Astrocyte of the spinal cord (primary cell): Measurements from ENCODE around the gene LCN15.
"Not testable (repeated sequence)": the region's sequence is repeated elsewhere in the genome, so short reads cannot be mapped to it uniquely, and the experiment has no call there.

Source experiments
- DNase-seq: peaks from one replicate; pipeline ENCODE4 v3.0.0; 2011; ENCODE audit warnings: low read depth, low spot score
- H3K4me3 ChIP-seq: 2 replicates; pipeline ENCODE4 v1.5.1; 2011; ENCODE audit warnings: low read depth, mild to moderate bottlenecking, low read length, moderate library complexity
- in situ Hi-C: cut with HindIII; loops from 2 replicates; pipeline ENCODE4 v1.10.0; 2017; ENCODE audit warnings: low sequenced_read_pairs
- TF ChIP-seq, protein P1 (sequence below): IDR thresholded peaks from 2 replicates; pipeline ENCODE4 v1.5.1; 2012; ENCODE audit warnings: low read depth, mild to moderate bottlenecking, low read length, inconsistent platforms

LCN15 gene

DNA sequence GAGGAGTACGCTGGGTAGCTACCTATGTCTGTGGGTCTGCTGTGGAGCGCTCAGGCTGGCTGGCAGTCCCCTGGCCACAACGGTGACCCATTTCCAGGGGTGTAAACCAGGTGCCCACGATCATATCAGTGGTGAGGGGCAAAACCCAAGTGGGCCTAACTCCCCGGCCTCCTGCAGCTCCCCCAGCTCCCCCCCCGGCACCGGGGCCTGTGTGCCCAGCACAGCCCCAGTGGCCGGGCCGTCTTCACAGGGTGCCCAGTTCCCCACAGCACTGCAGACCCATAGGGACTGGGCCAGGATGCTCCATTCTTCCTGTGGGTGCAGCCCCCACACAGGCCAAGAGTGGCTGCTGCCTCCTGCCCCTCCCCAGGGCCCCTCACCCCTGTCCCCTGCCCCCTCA lies 5.3 kb downstream of the LCN15 start:
- no peak for DNase-seq
- no peak overlapping the region for H3K4me3 ChIP-seq
- TF ChIP-seq, protein P1, sequence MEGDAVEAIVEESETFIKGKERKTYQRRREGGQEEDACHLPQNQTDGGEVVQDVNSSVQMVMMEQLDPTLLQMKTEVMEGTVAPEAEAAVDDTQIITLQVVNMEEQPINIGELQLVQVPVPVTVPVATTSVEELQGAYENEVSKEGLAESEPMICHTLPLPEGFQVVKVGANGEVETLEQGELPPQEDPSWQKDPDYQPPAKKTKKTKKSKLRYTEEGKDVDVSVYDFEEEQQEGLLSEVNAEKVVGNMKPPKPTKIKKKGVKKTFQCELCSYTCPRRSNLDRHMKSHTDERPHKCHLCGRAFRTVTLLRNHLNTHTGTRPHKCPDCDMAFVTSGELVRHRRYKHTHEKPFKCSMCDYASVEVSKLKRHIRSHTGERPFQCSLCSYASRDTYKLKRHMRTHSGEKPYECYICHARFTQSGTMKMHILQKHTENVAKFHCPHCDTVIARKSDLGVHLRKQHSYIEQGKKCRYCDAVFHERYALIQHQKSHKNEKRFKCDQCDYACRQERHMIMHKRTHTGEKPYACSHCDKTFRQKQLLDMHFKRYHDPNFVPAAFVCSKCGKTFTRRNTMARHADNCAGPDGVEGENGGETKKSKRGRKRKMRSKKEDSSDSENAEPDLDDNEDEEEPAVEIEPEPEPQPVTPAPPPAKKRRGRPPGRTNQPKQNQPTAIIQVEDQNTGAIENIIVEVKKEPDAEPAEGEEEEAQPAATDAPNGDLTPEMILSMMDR = no peak
- in situ Hi-C loops = no loop called here

DNA sequence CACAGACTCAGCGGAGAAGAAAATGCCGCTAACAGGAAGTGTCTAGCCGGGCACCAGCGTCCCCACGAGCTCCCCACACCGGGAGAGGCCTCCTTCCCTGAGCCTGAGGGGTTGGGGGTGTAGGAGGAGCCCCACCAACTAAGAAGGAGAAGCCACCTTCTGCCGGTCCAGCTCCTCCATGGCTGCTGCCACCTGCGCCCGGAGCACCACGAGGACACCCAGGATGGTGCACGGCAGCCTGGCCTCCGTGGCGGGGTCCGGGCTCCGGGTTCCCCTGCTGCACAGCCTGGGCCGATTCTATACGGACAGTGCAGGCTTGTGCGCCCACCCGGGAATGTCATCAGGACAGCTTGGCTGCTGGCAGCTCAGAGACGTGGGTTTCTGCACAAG lies 6.6 kb downstream of the LCN15 start:
- in situ Hi-C loops = no loop called here
- DNase-seq = no peak

DNA sequence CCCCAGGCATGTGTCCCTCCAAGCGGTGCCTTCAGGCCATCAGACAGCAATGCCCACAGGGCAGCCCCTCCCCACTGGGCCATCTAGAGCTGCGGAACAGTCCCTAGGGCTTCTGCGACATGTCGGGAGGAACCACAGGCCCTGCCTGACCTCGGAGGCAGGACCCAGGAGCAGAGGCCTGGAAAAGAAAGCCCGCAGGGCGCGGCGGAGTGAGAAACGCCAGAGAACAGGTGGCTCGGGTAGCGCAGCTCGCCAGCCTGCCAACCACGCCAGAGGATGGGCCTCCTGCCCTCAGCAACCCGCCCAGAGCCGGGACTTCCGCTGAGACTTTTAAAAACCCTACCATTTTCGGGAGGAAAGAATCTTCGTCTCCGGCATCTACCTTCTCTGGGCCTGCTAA lies 7.0 kb downstream of the LCN15 start:
- H3K4me3 ChIP-seq = no peak overlapping the region
- in situ Hi-C loops = no loop called here
- TF ChIP-seq, protein P1 = no peak
- no peak for DNase-seq

More for the DNA sequence above, 6.6 kb downstream of the LCN15 start:
- H3K4me3 ChIP-seq = no peak overlapping the region
- TF ChIP-seq, protein P1 = no peak

DNA sequence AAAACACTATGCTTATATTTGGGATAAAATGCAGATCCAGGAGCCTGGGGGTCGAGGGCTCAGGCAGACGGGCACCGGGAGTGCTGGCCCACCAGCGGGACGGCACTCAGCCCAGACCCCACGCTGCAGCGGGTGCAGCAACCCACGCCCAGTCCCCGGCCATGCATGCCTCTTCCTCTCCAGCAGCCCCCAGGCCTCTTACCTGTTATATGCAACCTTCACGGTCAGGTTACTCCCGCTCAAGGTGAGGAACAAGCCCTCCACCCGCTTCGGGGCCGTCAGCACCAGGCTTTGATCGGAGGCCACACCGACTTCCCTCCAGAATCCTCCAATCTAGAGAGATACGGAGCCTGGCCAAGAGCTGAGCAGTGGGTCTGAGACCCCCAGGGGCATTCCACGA lies 7.5 kb downstream of the LCN15 start:
- TF ChIP-seq, protein P1 = no peak
- in situ Hi-C loops = no loop called here
- no peak for DNase-seq
- H3K4me3 ChIP-seq = no peak overlapping the region

DNA sequence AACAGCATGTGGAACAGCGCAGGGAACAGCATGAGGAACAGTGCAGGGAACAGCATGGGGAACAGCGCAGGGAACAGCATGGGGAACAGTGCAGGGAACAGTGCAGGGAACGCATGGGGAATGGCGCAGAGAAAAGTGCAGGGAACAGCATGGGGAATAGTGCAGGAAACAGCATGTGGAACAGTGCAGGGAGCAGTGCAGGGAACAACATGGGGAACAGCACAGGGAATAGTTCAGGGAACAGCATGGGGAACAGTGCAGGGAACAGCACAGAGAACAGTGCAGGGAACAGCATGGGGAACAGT lies 8.2 kb downstream of the LCN15 start:
- no peak overlapping the region for H3K4me3 ChIP-seq
- TF ChIP-seq, protein P1 = no peak
- DNase-seq = no peak
- in situ Hi-C loops = no loop called here

DNA sequence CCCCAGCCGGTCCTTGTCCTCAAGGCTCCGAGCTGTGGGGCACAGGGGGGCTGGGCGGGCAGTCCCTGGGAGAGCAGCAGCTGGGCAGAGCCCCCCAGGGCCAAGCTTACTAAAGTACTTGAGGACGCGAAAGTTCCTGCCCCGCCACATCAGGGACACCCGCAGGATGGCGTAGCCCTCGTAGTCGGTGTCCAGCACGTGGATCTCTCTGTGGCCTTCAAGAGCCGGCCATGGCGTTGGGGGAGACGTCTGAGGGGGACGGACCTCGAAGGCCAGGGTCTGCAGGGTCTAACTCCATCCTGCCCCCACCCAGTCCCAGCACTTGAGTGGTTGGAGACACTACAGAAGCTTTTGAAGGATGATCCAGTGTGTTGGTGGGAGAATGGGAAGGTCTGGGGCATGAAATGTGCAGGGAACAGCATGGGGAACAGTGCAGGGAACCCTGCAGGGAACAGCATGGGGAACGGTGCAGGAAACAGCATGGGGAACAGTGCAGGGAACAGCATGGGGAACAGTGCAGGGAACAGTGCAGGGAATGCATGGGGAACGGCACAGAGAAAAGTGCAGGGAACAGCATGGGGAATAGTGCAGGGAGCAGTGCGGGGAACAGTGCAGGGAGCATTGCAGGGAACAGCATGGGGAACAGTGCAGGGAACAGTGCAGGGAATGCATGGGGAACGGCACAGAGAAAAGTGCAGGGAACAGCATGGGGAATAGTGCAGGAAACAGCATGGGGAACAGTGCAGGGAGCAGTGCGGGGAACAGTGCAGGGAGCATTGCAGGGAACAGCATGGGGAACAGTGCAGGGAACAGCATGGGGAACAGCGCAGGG lies 8.8 kb downstream of the LCN15 start:
- in situ Hi-C loops, H3K4me3 ChIP-seq, DNase-seq: not testable (repeated sequence)

DNA sequence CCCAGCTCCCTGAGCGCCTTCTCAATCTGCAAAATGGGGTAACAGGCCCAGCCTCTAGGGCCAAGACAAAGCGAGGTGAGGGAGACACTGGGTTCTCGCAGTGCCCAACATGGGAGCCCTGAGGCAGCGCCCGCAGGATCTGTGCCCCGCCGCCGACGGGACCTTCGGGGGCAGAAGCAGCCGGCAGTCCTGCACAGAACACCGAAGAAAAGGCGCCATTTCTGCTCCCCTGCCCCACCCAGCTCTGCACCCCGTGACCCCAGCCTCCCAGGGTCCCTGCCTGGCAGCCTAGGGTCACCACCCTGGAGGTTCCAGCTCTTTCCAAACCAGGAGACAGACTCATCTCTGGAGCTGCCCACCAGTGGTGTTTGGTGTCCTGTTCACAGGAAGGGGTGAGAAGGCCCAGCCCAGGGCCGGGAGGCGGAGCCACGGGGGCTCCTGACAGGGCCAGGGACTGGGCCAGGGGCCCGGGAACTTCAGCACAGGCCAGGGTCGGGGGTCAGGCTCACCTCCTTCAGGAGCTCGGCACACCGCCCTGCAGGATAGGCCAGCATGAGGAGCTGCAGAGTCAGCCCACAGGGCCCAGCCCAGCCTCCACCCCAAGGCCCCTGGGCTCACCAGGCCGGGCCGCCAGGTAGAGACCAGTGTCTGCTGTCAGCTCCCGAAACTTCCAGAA lies 9.6 kb downstream of the LCN15 start:
- TF ChIP-seq, protein P1 = no peak
- in situ Hi-C loops = no loop called here

More for the DNA sequence above, 9.6 kb downstream of the LCN15 start:
- no peak for DNase-seq
- H3K4me3 ChIP-seq = no peak overlapping the region
